GM21576 (cell line): ENCODE measurements around the gene ARID5A.

Experiments used
- ATAC-seq: cut with Tn5 transposase; IDR thresholded peaks from one replicate; pipeline ENCODE4 v1.9.1; 2021; ENCODE audit warnings: mild to moderate bottlenecking, moderate library complexity; ENCODE audit not compliant: unreplicated experiment

ARID5A gene

GRCh38 chr2:96506016-96506906 lies 30.3 kb upstream of the ARID5A start:
- no peak for ATAC-seq

- ATAC-seq: no peak
These were observed 29.7 kb upstream of the ARID5A start for GRCh38 chr2:96506907-96507240.

- ATAC-seq: no peak
These were observed 28.5 kb upstream of the ARID5A start for GRCh38 chr2:96507957-96508520.

GRCh38 chr2:96508521-96509113 lies 27.9 kb upstream of the ARID5A start:
- ATAC-seq: no peak

GRCh38 chr2:96509114-96509846 lies 27.3 kb upstream of the ARID5A start:
- peak; percentile 65 for ATAC-seq

GRCh38 chr2:96509847-96510230 lies 26.7 kb upstream of the ARID5A start:
- ATAC-seq: no peak

GRCh38 chr2:96510931-96511595 lies 25.5 kb upstream of the ARID5A start:
- no peak for ATAC-seq

GRCh38 chr2:96511851-96512250 lies 24.7 kb upstream of the ARID5A start:
- ATAC-seq: no peak

GRCh38 chr2:96512341-96512740 lies 24.2 kb upstream of the ARID5A start:
- ATAC-seq: no peak

GRCh38 chr2:96514521-96514920 lies 22.0 kb upstream of the ARID5A start:
- ATAC-seq: no peak

- no peak for ATAC-seq
These were observed 19.5 kb upstream of the ARID5A start for GRCh38 chr2:96517079-96517478.

- ATAC-seq: no peak
These were observed 16.3 kb upstream of the ARID5A start for GRCh38 chr2:96520231-96520630.

- ATAC-seq: no peak
These were observed 15.9 kb upstream of the ARID5A start for GRCh38 chr2:96520697-96521096.

- ATAC-seq: no peak
These were observed 15.3 kb upstream of the ARID5A start for GRCh38 chr2:96521219-96521618.

GRCh38 chr2:96522304-96523203 lies 14.0 kb upstream of the ARID5A start:
- no peak for ATAC-seq

GRCh38 chr2:96523659-96524481 lies 12.7 kb upstream of the ARID5A start:
- no peak for ATAC-seq

- ATAC-seq: no peak
These were observed 11.9 kb upstream of the ARID5A start for GRCh38 chr2:96524482-96525210.

GRCh38 chr2:96525211-96525507 lies 11.4 kb upstream of the ARID5A start:
- no peak for ATAC-seq
